Sigmoid colon (tissue), 7 donors: ENCODE measurements around the gene KRTAP19-2. TPM values are rescaled to one million over a fixed set of nuclear protein-coding genes. Genes with fewer than 3 reads are reported as not detected.

Experiments
- DNase-seq: peaks from one replicate; pipeline ENCODE4 v3.0.0-alpha.2; 2019
- H3K27ac ChIP-seq, 4 donors: fragments of 200-600 bp; sonication (generic); one replicate each; pipeline ENCODE4 v1.5.1; 2016 to 2019; ENCODE audit warnings: mild to moderate bottlenecking in 1 of 4
- H3K27me3 ChIP-seq, 3 donors: fragments of 200-600 bp; sonication (generic); one replicate each; pipeline ENCODE4 v1.5.1; 2019; ENCODE audit warnings: mild to moderate bottlenecking in 1 of 3
- H3K36me3 ChIP-seq, 4 donors: fragments of 200-600 bp; sonication (generic); one replicate each; pipeline ENCODE4 v1.5.1; 2016 to 2019
- H3K4me1 ChIP-seq, 4 donors: fragments of 200-600 bp; sonication (generic); one replicate each; pipeline ENCODE4 v1.5.1; 2017 to 2019
- H3K4me3 ChIP-seq, 4 donors: fragments of 200-600 bp; sonication (generic); one replicate each; pipeline ENCODE4 v1.5.1; 2017 to 2019; ENCODE audit warnings: mild to moderate bottlenecking in 2 of 4, moderate library complexity in 1 of 4
- H3K9me3 ChIP-seq, 4 donors: fragments of 200-600 bp in 3 of 4; sonication (generic) in 3 of 4; one replicate each; pipeline versions ENCODE4 v1.5.1 to v1.6.1; 2013 to 2019
- CTCF ChIP-seq, 4 experiments: fragments of 450-650 bp in 3 of 4; fragments of 200-600 bp in 1 of 4; IDR thresholded peaks; one replicate each; pipeline ENCODE4 v1.5.1; 2016 to 2019; ENCODE audit warnings: antibody characterized with exemption in 4 of 4, mild to moderate bottlenecking in 3 of 4, moderate library complexity in 2 of 4
- EP300 ChIP-seq, 4 donors: sonication (generic); formaldehyde crosslinking; IDR thresholded peaks; one replicate each; pipeline ENCODE4 v1.6.1; 2017; ENCODE audit warnings: antibody characterized with exemption in 4 of 4
- POLR2A ChIP-seq, 2 donors: fragments of 450-650 bp; IDR thresholded peaks; one replicate each; pipeline ENCODE4 v1.6.1; 2016; ENCODE audit warnings: antibody characterized with exemption in 2 of 2, mild to moderate bottlenecking in 2 of 2, moderate library complexity in 2 of 2
- POLR2AphosphoS5 ChIP-seq, 4 donors: sonication (generic); formaldehyde crosslinking; IDR thresholded peaks; one replicate each; pipeline ENCODE4 v1.6.1; 2017; ENCODE audit warnings: antibody characterized with exemption in 4 of 4
- WGBS, 2 donors: extraction: QIAGEN DNeasy Blood & Tissue Kit; methylation state at CpG; one replicate each; pipeline ENCODE4 v1.1.7; 2013; 5-methylcytosine and 5-hydroxymethylcytosine counted together
- intact Hi-C: fragments of 100-400 bp; cut with DNase I; formaldehyde crosslinking; loops from one replicate; pipeline ENCODE4 v1.15.1; 2023
- polyA plus RNA-seq, 3 donors: library from polyadenylated mRNA; stranded (reverse); fragments of 200-250 nt; gene quantifications; one replicate each; pipeline ENCODE4 v1.2.3, GENCODE V29; 2013
- small RNA-seq, 3 donors: library from RNA; depleted of rRNA; stranded (forward); fragments of <200 nt; gene quantifications; one replicate each; pipeline ENCODE3, GENCODE V24; 2016
- total RNA-seq, 4 donors: library from RNA; depleted of rRNA; stranded (reverse); fragments of >200 nt; gene quantifications; one replicate each; pipeline ENCODE4 v1.1.0, GENCODE V29; 2016
- donor health status: healthy with polysubstance abuse.
- donor health status: Bipolar disorder and iron deficiency.
- donor health status: healthy.

KRTAP19-2 gene
- total and polyA plus RNA-seq, 7 donors: not detected

DNA sequence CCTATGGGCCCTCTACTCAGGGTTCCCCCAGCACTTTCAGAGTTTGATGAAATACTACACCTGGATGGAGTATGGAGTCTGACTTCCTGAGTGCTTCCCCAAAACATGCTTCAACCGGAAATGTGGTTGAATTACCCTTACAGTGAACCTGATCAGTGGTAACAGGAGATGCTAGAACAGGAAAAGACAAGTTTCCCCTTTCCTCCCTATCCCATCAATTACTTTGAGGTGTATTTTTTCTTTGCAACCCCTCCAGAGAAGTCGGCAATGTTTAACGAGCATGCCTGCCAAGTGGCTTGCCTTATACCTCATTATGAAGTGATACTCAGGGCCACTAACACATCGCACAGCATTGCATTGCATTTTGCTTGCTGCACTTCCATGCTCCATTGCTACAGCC, 40.2 kb downstream of the KRTAP19-2 start:
- no peaks in the 10 kb centered on the region for H3K27me3 ChIP-seq
- 38 to 57% methylated on average over 4 of the region's 4 CpGs for WGBS, 2 donors
- no peaks in the 10 kb centered on the region for H3K4me1 ChIP-seq
- H3K4me3 ChIP-seq: no peak overlapping the region
- no peak for TF ChIP-seq POLR2AphosphoS5 (IDR thresholded peaks at IDR 0.05)
- TF ChIP-seq EP300 (IDR thresholded peaks at IDR 0.05): no peak
- no peak for TF ChIP-seq CTCF (IDR thresholded peaks at IDR 0.05)
- no peak for TF ChIP-seq POLR2A (IDR thresholded peaks at IDR 0.05)
- no peaks in the 10 kb centered on the region for H3K9me3 ChIP-seq
- no peak overlapping the region for H3K27ac ChIP-seq
- no peaks in the 10 kb centered on the region for H3K36me3 ChIP-seq
- intact Hi-C loops: no loop called here
- DNase-seq: no peak

- Histone ChIP-seq H3K36me3 (no peaks in the 10 kb centered on the region), H3K4me3 (no peak overlapping the region), H3K27me3 (no peaks in the 10 kb centered on the region), H3K27ac (no peak overlapping the region), H3K4me1 (no peaks in the 10 kb centered on the region), H3K9me3 (no peaks in the 10 kb centered on the region)
- intact Hi-C loops: no loop called here
- DNase-seq: no peak
- no peak for TF ChIP-seq CTCF (IDR thresholded peaks at IDR 0.05)
- WGBS, 2 donors: 49 to 60% methylated on average over 1 of the region's 1 CpG
Observed at GRCh38 chr21:30444204-30444603, 43.0 kb downstream of the KRTAP19-2 start.

- Histone ChIP-seq H3K4me1 (no peaks in the 10 kb centered on the region), H3K4me3 (no peak overlapping the region), H3K27me3 (no peaks in the 10 kb centered on the region), H3K27ac (no peak overlapping the region), H3K36me3 (no peaks in the 10 kb centered on the region), H3K9me3 (no peaks in the 10 kb centered on the region)
- TF ChIP-seq CTCF (IDR thresholded peaks at IDR 0.05) (no peak), POLR2AphosphoS5 (IDR thresholded peaks at IDR 0.05) (no peak), EP300 (IDR thresholded peaks at IDR 0.05) (no peak), POLR2A (IDR thresholded peaks at IDR 0.05) (no peak)
- intact Hi-C loops: no loop called here
- no peak for DNase-seq
Observed at GRCh38 chr21:30443226-30443625, 44.0 kb downstream of the KRTAP19-2 start.

DNA sequence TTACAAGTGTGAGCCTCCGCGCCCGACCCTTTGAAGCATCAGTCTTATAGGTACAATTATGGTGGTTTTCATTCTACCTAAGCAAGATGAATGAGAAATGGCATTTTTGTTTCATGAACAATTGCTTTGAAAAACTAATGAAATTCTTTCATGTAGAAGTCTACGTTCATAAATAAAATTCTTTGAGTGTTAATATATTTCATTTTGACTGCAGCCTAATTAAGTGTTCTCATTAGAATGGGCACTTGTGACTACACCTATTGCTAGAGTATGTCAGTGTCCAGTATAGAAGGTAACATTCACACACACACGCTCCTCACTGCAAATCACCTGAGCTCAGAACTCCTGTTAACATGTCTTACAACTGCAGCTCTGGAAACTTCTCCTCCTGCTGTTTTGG, 47.3 kb downstream of the KRTAP19-2 start, which contains the start of gene KRTAP15-1:
TSS of gene KRTAP15-1 (plus strand) at position 301 of the 400 bp plus-strand sequence. CDS start at position 354, 53 bp downstream.
- no peak within 1 kb of the TSS for H3K27ac ChIP-seq
- no peaks in the 10 kb centered on the region for H3K27me3 ChIP-seq
- no peaks in the 10 kb centered on the region for H3K4me1 ChIP-seq
- intact Hi-C loops: no loop called here
- no peaks in the 10 kb centered on the region for H3K9me3 ChIP-seq
- H3K4me3 ChIP-seq: no peak within 1 kb of the TSS
- DNase-seq: no peak
- 92 to 94% methylated on average over 5 of the region's 5 CpGs for WGBS, 2 donors
- no peaks in the 10 kb centered on the region for H3K36me3 ChIP-seq
- no peak for TF ChIP-seq EP300 (IDR thresholded peaks at IDR 0.05)
- no peak for TF ChIP-seq POLR2A (IDR thresholded peaks at IDR 0.05)
- no peak for TF ChIP-seq POLR2AphosphoS5 (IDR thresholded peaks at IDR 0.05)

Small RNA genes lying within 50 kb of the gene (small RNA-seq; reads per million reads assigned to genes)
- 0 reads per million in 3 donors for gene AP000567.1
- gene KRTAP19-10P: 0 reads per million in 3 donors
- gene KRTAP19-11P: 0 reads per million in 3 donors
- gene KRTAP19-9P: 0 reads per million in 3 donors

Other genes with a start within 250 kb of the KRTAP19-2 start
- gene KRTAP24-1, start 204.5 kb downstream of the KRTAP19-2 start, total RNA-seq: not detected
- not detected for gene KRTAP24-1, start 204.5 kb downstream of the KRTAP19-2 start, polyA plus RNA-seq
- not detected for gene KRTAP25-1, start 197.9 kb downstream of the KRTAP19-2 start, total RNA-seq
- not detected for gene KRTAP25-1, start 197.9 kb downstream of the KRTAP19-2 start, polyA plus RNA-seq
- not detected for gene KRTAP26-1, start 167.1 kb downstream of the KRTAP19-2 start, total RNA-seq
- not detected for gene KRTAP26-1, start 167.1 kb downstream of the KRTAP19-2 start, polyA plus RNA-seq
- gene KRTAP27-1, start 149.7 kb downstream of the KRTAP19-2 start, total RNA-seq: not detected
- not detected for gene KRTAP27-1, start 149.7 kb downstream of the KRTAP19-2 start, polyA plus RNA-seq
- not detected for gene KRTAP23-1, start 138.8 kb downstream of the KRTAP19-2 start, total RNA-seq
- not detected for gene KRTAP23-1, start 138.8 kb downstream of the KRTAP19-2 start, polyA plus RNA-seq
- gene KRTAP13-2, start 115.2 kb downstream of the KRTAP19-2 start, total RNA-seq: not detected
- gene KRTAP13-2, start 115.2 kb downstream of the KRTAP19-2 start, polyA plus RNA-seq: 1 to 10 TPM; 1.8 to 6.0 (median 2.4) TPM
- gene KRTAP13-1, start 91.4 kb downstream of the KRTAP19-2 start, total RNA-seq: not detected
- gene KRTAP13-1, start 91.4 kb downstream of the KRTAP19-2 start, polyA plus RNA-seq: not detected
- gene KRTAP13-3, start 61.5 kb downstream of the KRTAP19-2 start, total RNA-seq: not detected
- gene KRTAP13-3, start 61.5 kb downstream of the KRTAP19-2 start, polyA plus RNA-seq: not detected
- gene KRTAP13-4, start 57.2 kb downstream of the KRTAP19-2 start, total RNA-seq: not detected
- gene KRTAP13-4, start 57.2 kb downstream of the KRTAP19-2 start, polyA plus RNA-seq: not detected
- not detected for gene KRTAP15-1, start 47.2 kb downstream of the KRTAP19-2 start, total RNA-seq
- not detected for gene KRTAP15-1, start 47.2 kb downstream of the KRTAP19-2 start, polyA plus RNA-seq
- gene KRTAP19-1, start 7.1 kb downstream of the KRTAP19-2 start, total RNA-seq: not detected
- not detected for gene KRTAP19-1, start 7.1 kb downstream of the KRTAP19-2 start, polyA plus RNA-seq
- gene KRTAP19-3, start 4.6 kb upstream of the KRTAP19-2 start, total RNA-seq: not detected
- not detected for gene KRTAP19-3, start 4.6 kb upstream of the KRTAP19-2 start, polyA plus RNA-seq
- not detected for gene KRTAP19-4, start 9.7 kb upstream of the KRTAP19-2 start, total RNA-seq
- not detected for gene KRTAP19-4, start 9.7 kb upstream of the KRTAP19-2 start, polyA plus RNA-seq
- not detected for gene KRTAP19-5, start 14.7 kb upstream of the KRTAP19-2 start, total RNA-seq
- not detected for gene KRTAP19-5, start 14.7 kb upstream of the KRTAP19-2 start, polyA plus RNA-seq
- not detected for gene KRTAP19-6, start 54.4 kb upstream of the KRTAP19-2 start, total RNA-seq
- not detected for gene KRTAP19-6, start 54.4 kb upstream of the KRTAP19-2 start, polyA plus RNA-seq
- gene KRTAP19-7, start 73.9 kb upstream of the KRTAP19-2 start, total RNA-seq: not detected
- not detected for gene KRTAP19-7, start 73.9 kb upstream of the KRTAP19-2 start, polyA plus RNA-seq
- not detected for gene KRTAP22-2, start 103.0 kb upstream of the KRTAP19-2 start, total RNA-seq
- not detected for gene KRTAP22-2, start 103.0 kb upstream of the KRTAP19-2 start, polyA plus RNA-seq
- not detected for gene KRTAP6-3, start 105.0 kb upstream of the KRTAP19-2 start, total RNA-seq
- not detected for gene KRTAP6-3, start 105.0 kb upstream of the KRTAP19-2 start, polyA plus RNA-seq
- not detected for gene KRTAP6-2, start 111.5 kb upstream of the KRTAP19-2 start, total RNA-seq
- not detected for gene KRTAP6-2, start 111.5 kb upstream of the KRTAP19-2 start, polyA plus RNA-seq
- gene KRTAP22-1, start 113.7 kb upstream of the KRTAP19-2 start, total RNA-seq: not detected
- not detected for gene KRTAP22-1, start 113.7 kb upstream of the KRTAP19-2 start, polyA plus RNA-seq
- not detected for gene KRTAP6-1, start 126.5 kb upstream of the KRTAP19-2 start, total RNA-seq
- gene KRTAP6-1, start 126.5 kb upstream of the KRTAP19-2 start, polyA plus RNA-seq: not detected
- gene KRTAP20-1, start 129.0 kb upstream of the KRTAP19-2 start, total RNA-seq: not detected
- not detected for gene KRTAP20-1, start 129.0 kb upstream of the KRTAP19-2 start, polyA plus RNA-seq
- gene KRTAP20-4, start 133.2 kb upstream of the KRTAP19-2 start, total RNA-seq: not detected
- not detected for gene KRTAP20-4, start 133.2 kb upstream of the KRTAP19-2 start, polyA plus RNA-seq
- not detected for gene KRTAP20-2, start 147.8 kb upstream of the KRTAP19-2 start, total RNA-seq
- not detected for gene KRTAP20-2, start 147.8 kb upstream of the KRTAP19-2 start, polyA plus RNA-seq
- not detected for gene KRTAP20-3, start 155.4 kb upstream of the KRTAP19-2 start, total RNA-seq
- not detected for gene KRTAP20-3, start 155.4 kb upstream of the KRTAP19-2 start, polyA plus RNA-seq
- not detected for gene KRTAP21-3, start 231.3 kb upstream of the KRTAP19-2 start, total RNA-seq
- gene KRTAP21-3, start 231.3 kb upstream of the KRTAP19-2 start, polyA plus RNA-seq: not detected